Epithelial cell of proximal tubule (primary cell): ENCODE data around the gene PLCXD3. TPM values are rescaled to one million over a fixed set of nuclear protein-coding genes. Genes with fewer than 3 reads are reported as not detected.

Experiments
- DNase-seq: peaks from one replicate; pipeline ENCODE4 v3.0.0-alpha.2; 2011; ENCODE audit warnings: low read depth
- H3K4me3 ChIP-seq: 2 replicates; pipeline ENCODE4 v1.5.1; 2011; ENCODE audit warnings: low read depth, mild to moderate bottlenecking, low read length
- CTCF ChIP-seq: conservative IDR thresholded peaks from 2 replicates; pipeline ENCODE4 v1.5.1; 2012; ENCODE audit warnings: low read depth, mild to moderate bottlenecking, low read length
- total RNA-seq: library from RNA; depleted of rRNA; stranded (reverse); fragments of >200 nt; gene quantifications from 2 replicates; pipeline ENCODE4 v1.2.3, GENCODE V29; 2015

The PLCXD3 gene
- total RNA-seq, 1 donor from 2014 or later, result 0.46 TPM

DNA sequence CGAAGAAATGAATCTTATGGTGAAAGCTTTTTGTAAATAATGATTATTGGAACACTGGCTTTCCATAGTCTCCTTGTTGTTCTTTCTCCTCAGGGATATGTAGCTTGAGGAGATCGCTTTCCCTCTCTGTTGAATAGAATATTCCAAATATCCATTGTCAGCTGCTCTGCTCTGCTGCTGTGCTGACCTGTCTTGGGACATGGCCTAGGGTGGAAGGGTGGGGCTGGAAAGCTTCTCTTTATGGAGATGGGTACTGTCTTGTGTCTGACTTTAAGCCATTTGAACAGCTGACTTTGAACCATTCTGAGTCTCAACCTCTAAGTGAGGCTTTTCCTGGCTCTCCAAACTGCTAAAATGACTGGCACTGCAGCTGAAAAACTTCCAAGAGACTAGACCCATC is 135.8 kb downstream of the PLCXD3 start:
- DNase-seq, result no peak

DNA sequence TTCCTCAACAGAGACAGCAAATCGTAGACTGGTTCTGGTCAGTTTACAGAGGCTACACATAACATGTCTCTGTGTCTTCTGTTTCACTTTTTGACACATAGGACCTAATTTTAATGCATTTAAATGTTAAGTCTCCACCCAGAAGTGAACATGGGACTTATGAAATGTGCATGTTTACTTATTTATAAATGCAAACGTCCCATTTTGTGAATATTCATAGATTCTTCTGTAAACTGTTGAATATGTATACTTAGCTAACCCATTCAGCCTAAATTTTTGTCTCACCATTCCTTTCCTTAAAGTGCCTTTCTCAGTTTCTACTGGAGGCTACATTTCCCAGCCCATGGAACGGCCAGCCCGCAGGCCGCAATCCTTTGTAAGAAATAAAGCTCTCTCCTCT is 137.2 kb downstream of the PLCXD3 start:
- no peak for TF ChIP-seq CTCF
- H3K4me3 ChIP-seq, result no peak overlapping the region
- DNase-seq, result no peak

More for the DNA sequence above, 135.8 kb downstream of the PLCXD3 start:
- H3K4me3 ChIP-seq, result no peak overlapping the region
- TF ChIP-seq CTCF, result no peak

DNA sequence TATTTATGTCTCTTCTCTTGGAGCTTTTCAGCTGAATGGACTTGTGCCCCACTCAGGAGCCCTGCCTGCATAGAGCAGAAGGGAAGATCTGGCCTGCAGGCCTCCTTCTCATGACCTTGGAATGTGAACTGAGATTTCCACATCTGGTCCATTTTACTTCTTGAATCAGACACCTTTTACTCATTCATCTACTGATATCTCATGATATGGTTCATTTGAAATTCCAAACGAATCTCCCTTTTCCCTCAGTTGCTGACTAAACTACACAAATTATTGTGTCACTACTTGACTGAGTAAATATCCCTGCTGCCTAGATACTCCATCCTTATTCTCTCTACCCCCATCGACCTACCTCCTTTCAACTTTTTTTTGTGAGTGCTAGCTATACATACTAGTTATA is 138.7 kb downstream of the PLCXD3 start:
- TF ChIP-seq CTCF, result no peak
- DNase-seq, result peak; percentile 54
- H3K4me3 ChIP-seq, result no peak overlapping the region

DNA sequence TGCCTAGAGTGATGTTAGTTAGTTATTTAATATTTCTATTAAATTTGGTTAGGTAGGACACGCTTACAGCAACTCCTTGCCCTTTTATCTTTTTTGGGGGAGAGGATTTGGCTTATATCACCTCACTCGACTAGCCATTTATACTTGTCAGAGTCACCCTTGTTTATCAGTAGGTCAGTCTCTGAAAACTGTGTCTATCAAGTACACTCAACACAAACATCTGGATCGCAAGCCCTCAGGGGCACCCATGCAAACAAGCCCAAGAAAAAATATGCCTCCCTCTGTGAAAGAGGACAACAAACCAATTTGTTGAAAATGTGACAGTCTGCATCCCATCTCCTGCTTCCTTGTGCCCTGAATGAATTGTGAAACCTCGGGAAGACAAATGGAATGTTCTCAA is 139.9 kb downstream of the PLCXD3 start:
- H3K4me3 ChIP-seq, result no peak overlapping the region
- no peak for TF ChIP-seq CTCF
- no peak for DNase-seq

- no peak for DNase-seq
- TF ChIP-seq CTCF, result no peak
- no peak overlapping the region for H3K4me3 ChIP-seq
Measured at GRCh38 chr5:41369799-41370198, 140.6 kb downstream of the PLCXD3 start.

- DNase-seq, result no peak
- no peak for TF ChIP-seq CTCF
Measured at GRCh38 chr5:41368158-41368557, 142.2 kb downstream of the PLCXD3 start.

DNA sequence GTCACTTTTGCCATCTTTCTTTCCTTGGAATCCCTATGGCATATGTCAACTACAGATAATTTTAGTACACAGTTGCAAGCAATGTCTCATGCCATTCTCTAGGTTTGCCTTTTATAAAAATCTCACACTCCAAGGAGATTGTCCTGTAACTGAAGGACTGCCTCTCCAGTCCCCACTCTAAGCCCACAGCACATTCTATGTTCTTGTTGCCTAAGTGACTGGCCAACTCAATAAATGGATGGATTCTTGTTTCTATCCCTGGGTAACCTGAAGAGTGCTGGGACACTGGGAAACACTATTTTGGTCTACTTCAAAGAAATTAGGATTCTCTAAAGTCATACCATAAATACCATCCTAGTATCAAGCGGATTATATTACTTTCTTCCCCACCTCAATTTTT is 145.0 kb downstream of the PLCXD3 start:
- TF ChIP-seq CTCF, result no peak
- no peak for DNase-seq
- H3K4me3 ChIP-seq, result no peak overlapping the region

More at GRCh38 chr5:41368158-41368557, 142.2 kb downstream of the PLCXD3 start:
- H3K4me3 ChIP-seq, result no peak overlapping the region
